BLaER1 (cell line): ENCODE results near the gene CXXC1.

Experiments
- H3K27ac ChIP-seq: shearing (Covaris generic); formaldehyde crosslinking; 2 replicates; pipeline ENCODE4 v1.8.1; 2022
- H3K27me3 ChIP-seq: shearing (Covaris generic); formaldehyde crosslinking; 2 replicates; pipeline ENCODE4 v1.8.1; 2022
- H3K36me3 ChIP-seq: shearing (Covaris generic); formaldehyde crosslinking; 2 replicates; pipeline ENCODE4 v1.8.1; 2022
- H3K4me1 ChIP-seq: shearing (Covaris generic); formaldehyde crosslinking; 2 replicates; pipeline ENCODE4 v1.8.1; 2022
- H3K4me2 ChIP-seq: shearing (Covaris generic); formaldehyde crosslinking; 2 replicates; pipeline ENCODE4 v1.8.1; 2022
- H3K4me3 ChIP-seq: shearing (Covaris generic); formaldehyde crosslinking; 2 replicates; pipeline ENCODE4 v1.8.1; 2022
- H3K9ac ChIP-seq: shearing (Covaris generic); formaldehyde crosslinking; 2 replicates; pipeline ENCODE4 v1.8.1; 2022
- H3K9me3 ChIP-seq: shearing (Covaris generic); formaldehyde crosslinking; 2 replicates; pipeline ENCODE4 v1.8.1; 2022
- H4K20me1 ChIP-seq: shearing (Covaris generic); formaldehyde crosslinking; 2 replicates; pipeline ENCODE4 v1.8.1; 2022
- Cebpa-rat ChIP-seq: shearing (Covaris generic); IDR thresholded peaks from 2 replicates; pipeline ENCODE4 v1.8.1; 2022

Gene CXXC1

GRCh38 chr18:50284255-50284885 is 3.1 kb downstream of the CXXC1 start:
- H3K9ac ChIP-seq = no peak overlapping the region
- H4K20me1 ChIP-seq = peaks cover 22% of the 10 kb centered on the region; the same call in 1 of the 2 replicates
- TF ChIP-seq Cebpa-rat = no peak
- H3K27ac ChIP-seq = no peak overlapping the region
- no peak overlapping the region for H3K4me3 ChIP-seq
- H3K36me3 ChIP-seq = peaks cover 49% of the 10 kb centered on the region
- no peaks in the 10 kb centered on the region for H3K9me3 ChIP-seq
- H3K27me3 ChIP-seq = no peaks in the 10 kb centered on the region
- no peak overlapping the region for H3K4me2 ChIP-seq
- H3K4me1 ChIP-seq = peaks cover 36% of the 10 kb centered on the region

GRCh38 chr18:50283469-50284209 is 3.9 kb downstream of the CXXC1 start:
- no peak for TF ChIP-seq Cebpa-rat
- Histone ChIP-seq H3K4me1 (peaks cover 43% of the 10 kb centered on the region), H3K27me3 (no peaks in the 10 kb centered on the region), H3K9me3 (no peaks in the 10 kb centered on the region), H3K36me3 (peaks cover 56% of the 10 kb centered on the region), H4K20me1 (peaks cover 29% of the 10 kb centered on the region; the same call in 1 of the 2 replicates), H3K27ac (no peak overlapping the region), H3K4me3 (no peak overlapping the region), H3K9ac (no peak overlapping the region), H3K4me2 (no peak overlapping the region)

- peaks cover 44% of the 10 kb centered on the region for H3K4me1 ChIP-seq
These were observed 4.8 kb downstream of the CXXC1 start for GRCh38 chr18:50282521-50283335.

GRCh38 chr18:50281972-50282520 is 5.4 kb downstream of the CXXC1 start:
- peak overlapping the region; percentile 89 for H3K4me3 ChIP-seq
- no peaks in the 10 kb centered on the region for H3K27me3 ChIP-seq
- H3K9me3 ChIP-seq = no peaks in the 10 kb centered on the region
- TF ChIP-seq Cebpa-rat = no peak
- peak overlapping the region; percentile 93 for H3K9ac ChIP-seq
- H3K27ac ChIP-seq = peak overlapping the region; percentile 91
- peaks cover 44% of the 10 kb centered on the region for H3K4me1 ChIP-seq
- H3K36me3 ChIP-seq = peaks cover 67% of the 10 kb centered on the region
- H3K4me2 ChIP-seq = peak overlapping the region; percentile 96
- peaks cover 42% of the 10 kb centered on the region; the same call in 1 of the 2 replicates for H4K20me1 ChIP-seq

More at GRCh38 chr18:50282521-50283335, 4.8 kb downstream of the CXXC1 start:
- H3K4me3 ChIP-seq = peak overlapping the region; percentile 89
- H4K20me1 ChIP-seq = peaks cover 35% of the 10 kb centered on the region; the same call in 1 of the 2 replicates
- 0 out of 2 replicates have a peak overlapping the region, but pooled peaks have one; percentile 93 for H3K9ac ChIP-seq
- H3K4me2 ChIP-seq = peak overlapping the region; percentile 96
- TF ChIP-seq Cebpa-rat = no peak
- H3K27me3 ChIP-seq = no peaks in the 10 kb centered on the region
- H3K9me3 ChIP-seq = no peaks in the 10 kb centered on the region
- no peak overlapping the region; the same call in 1 of the 2 replicates for H3K27ac ChIP-seq
- H3K36me3 ChIP-seq = peaks cover 62% of the 10 kb centered on the region

- no peak for TF ChIP-seq Cebpa-rat
- Histone ChIP-seq H4K20me1 (peaks cover 37% of the 10 kb centered on the region; the same call in 1 of the 2 replicates), H3K27me3 (no peaks in the 10 kb centered on the region), H3K4me3 (peak within 1 kb of the TSS; percentile 89), H3K36me3 (peaks cover 73% of the 10 kb centered on the region), H3K9ac (peak within 1 kb of the TSS; percentile 93), H3K9me3 (no peaks in the 10 kb centered on the region), H3K4me2 (peak within 1 kb of the TSS; percentile 97), H3K27ac (peak within 1 kb of the TSS; percentile 91), H3K4me1 (peaks cover 40% of the 10 kb centered on the region)
These were observed 6.1 kb downstream of the CXXC1 start, which contains the start of gene MBD1 for GRCh38 chr18:50281295-50281971. MBD1 (minus strand) TSS chr18:50281523; CDS start chr18:50279992, 1,531 bp downstream.

GRCh38 chr18:50280707-50281294 is 6.7 kb downstream of the CXXC1 start:
- H3K4me2 ChIP-seq = peak overlapping the region; percentile 97
- peaks cover 74% of the 10 kb centered on the region for H3K36me3 ChIP-seq
- peak overlapping the region; percentile 91 for H3K27ac ChIP-seq
- peak overlapping the region; percentile 89 for H3K4me3 ChIP-seq
- no peak for TF ChIP-seq Cebpa-rat
- peaks cover 31% of the 10 kb centered on the region; the same call in 1 of the 2 replicates for H4K20me1 ChIP-seq
- no peaks in the 10 kb centered on the region for H3K9me3 ChIP-seq
- H3K27me3 ChIP-seq = no peaks in the 10 kb centered on the region
- H3K9ac ChIP-seq = peak overlapping the region; percentile 93
- peaks cover 33% of the 10 kb centered on the region for H3K4me1 ChIP-seq

GRCh38 chr18:50279752-50280151 is 7.7 kb downstream of the CXXC1 start:
- no peaks in the 10 kb centered on the region for H3K27me3 ChIP-seq
- H3K9ac ChIP-seq = peak overlapping the region; percentile 93
- H3K36me3 ChIP-seq = peaks cover 74% of the 10 kb centered on the region
- H3K9me3 ChIP-seq = no peaks in the 10 kb centered on the region
- peaks cover 30% of the 10 kb centered on the region; the same call in 1 of the 2 replicates for H4K20me1 ChIP-seq
- no peak for TF ChIP-seq Cebpa-rat
- H3K4me2 ChIP-seq = peak overlapping the region; percentile 97
- H3K4me3 ChIP-seq = peak overlapping the region; percentile 89
- H3K27ac ChIP-seq = no peak overlapping the region
- H3K4me1 ChIP-seq = peaks cover 30% of the 10 kb centered on the region

- TF ChIP-seq Cebpa-rat = no peak
- H3K27me3 ChIP-seq = no peaks in the 10 kb centered on the region; the same call in 1 of the 2 replicates
- H3K4me1 ChIP-seq = peaks cover 30% of the 10 kb centered on the region
- H3K4me2 ChIP-seq = no peak overlapping the region
- no peak overlapping the region for H3K27ac ChIP-seq
- no peak overlapping the region for H3K4me3 ChIP-seq
- H4K20me1 ChIP-seq = peaks cover 30% of the 10 kb centered on the region; the same call in 1 of the 2 replicates
- H3K9me3 ChIP-seq = no peaks in the 10 kb centered on the region
- no peak overlapping the region for H3K9ac ChIP-seq
- peaks cover 74% of the 10 kb centered on the region for H3K36me3 ChIP-seq
These were observed 9.6 kb downstream of the CXXC1 start for GRCh38 chr18:50277942-50278341.
